ENCODE measurements around the gene ATP9A. TPM values are rescaled to one million over a fixed set of nuclear protein-coding genes. Genes with fewer than 3 reads are reported as not detected.
"Not testable (repeated sequence)": the region's sequence is repeated elsewhere in the genome, so short reads cannot be mapped to it uniquely, and the experiment has no call there.

The ATP9A gene
- total RNA-seq, 4 donors from 2014 or later = 36.1 to 47.4 (median 38.1) TPM

DNA sequence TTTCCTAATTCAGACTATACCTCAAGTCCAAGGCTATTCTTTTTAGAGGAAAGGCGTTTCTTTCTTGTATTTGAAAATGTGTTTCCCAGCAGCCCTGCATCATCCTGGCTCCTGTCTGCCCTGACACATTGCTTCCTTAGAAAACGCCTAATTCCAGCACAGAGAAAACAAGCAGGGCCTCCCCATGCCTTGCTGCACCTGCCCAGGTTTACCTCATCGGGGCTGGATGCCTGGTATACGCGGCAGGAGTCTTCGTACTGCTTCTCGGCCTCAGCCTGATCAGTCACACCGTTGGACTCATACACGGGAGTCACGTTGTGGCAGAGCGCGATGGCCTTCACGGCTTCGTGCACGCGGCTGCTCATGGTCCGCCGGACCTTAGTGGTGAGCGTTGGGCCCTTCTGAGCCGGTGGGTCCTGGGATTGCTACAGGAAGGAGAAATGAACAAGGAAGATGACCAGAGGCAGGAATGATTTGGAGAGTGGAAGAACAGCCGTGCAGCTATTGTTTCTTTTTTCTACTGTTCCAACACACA, 111.4 kb downstream of the ATP9A start:
- no peaks in the 10 kb centered on the region for H3K9me3 ChIP-seq
- peaks cover 0 to 8% (median 0%) of the 10 kb centered on the region in 4 donors for H3K4me1 ChIP-seq
- H3K4me3 ChIP-seq = no peak overlapping the region
- H3K27me3 ChIP-seq = no peaks in the 10 kb centered on the region
- TF ChIP-seq CTCF (IDR thresholded peaks at IDR 0.05) = no peak
- no peak for TF ChIP-seq EP300 (IDR thresholded peaks at IDR 0.05)
- TF ChIP-seq POLR2A (IDR thresholded peaks at IDR 0.05) = no peak
- peaks cover 0 to 16% (median 0%) of the 10 kb centered on the region in 3 donors for H3K36me3 ChIP-seq
- no peak overlapping the region for H3K27ac ChIP-seq
- 92 to 94% methylated on average over 21 of the region's 21 CpGs for WGBS, 2 donors
- no peak for DNase-seq (ENCODE audit: low spot score in 2 of 2)

DNA sequence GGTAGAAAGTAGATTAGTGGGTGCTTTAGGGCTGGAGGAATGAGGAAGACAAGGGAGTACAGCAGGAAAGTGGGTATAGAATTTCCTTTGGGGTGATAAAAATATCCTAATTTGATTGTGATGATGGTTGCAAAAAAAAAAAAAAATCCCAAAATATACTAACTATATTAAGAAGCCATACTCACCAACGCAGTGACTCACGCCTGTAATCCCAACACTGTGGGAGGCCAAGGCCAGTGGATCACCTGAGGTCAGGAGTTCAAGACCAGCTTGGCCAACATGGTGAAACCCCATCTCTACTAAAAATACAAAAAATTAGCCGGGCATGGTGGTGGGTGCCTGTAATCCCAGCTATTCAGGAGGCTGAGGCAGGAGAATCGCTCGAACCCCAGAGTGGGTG, 112.1 kb downstream of the ATP9A start:
- not testable (repeated sequence) for DNase-seq (ENCODE audit: low spot score in 2 of 2); H3K4me3 ChIP-seq; H3K27ac ChIP-seq; H3K27me3 ChIP-seq; H3K9me3 ChIP-seq
- H3K4me1 ChIP-seq = peaks cover 0 to 11% (median 0%) of the 10 kb centered on the region in 4 donors
- H3K36me3 ChIP-seq = peaks cover 0 to 16% (median 0%) of the 10 kb centered on the region in 3 donors
- WGBS, 2 donors = 83 to 89% methylated on average over 5 of the region's 5 CpGs

- WGBS, 2 donors = 84 to 85% methylated on average over 5 of the region's 5 CpGs
- no peak overlapping the region for H3K27ac ChIP-seq
- no peak for DNase-seq (ENCODE audit: low spot score in 2 of 2)
- TF ChIP-seq POLR2A (IDR thresholded peaks at IDR 0.05) (no peak), EP300 (IDR thresholded peaks at IDR 0.05) (no peak), CTCF (IDR thresholded peaks at IDR 0.05) (no peak)
- peaks cover 0 to 11% (median 0%) of the 10 kb centered on the region in 4 donors for H3K4me1 ChIP-seq
- no peak overlapping the region for H3K4me3 ChIP-seq
- no peaks in the 10 kb centered on the region for H3K27me3 ChIP-seq
- no peaks in the 10 kb centered on the region for H3K9me3 ChIP-seq
- H3K36me3 ChIP-seq = peaks cover 0 to 16% (median 0%) of the 10 kb centered on the region in 3 donors
These were observed 113.7 kb downstream of the ATP9A start for GRCh38 chr20:51654495-51654894.

- no peak for DNase-seq (ENCODE audit: low spot score in 2 of 2)
- no peak for TF ChIP-seq EP300 (IDR thresholded peaks at IDR 0.05)
- TF ChIP-seq POLR2A (IDR thresholded peaks at IDR 0.05) = no peak
- TF ChIP-seq CTCF (IDR thresholded peaks at IDR 0.05) = no peak
- H3K4me3 ChIP-seq = no peak overlapping the region
- peaks cover 0 to 11% (median 0%) of the 10 kb centered on the region in 4 donors for H3K4me1 ChIP-seq
- peaks cover 0 to 16% (median 0%) of the 10 kb centered on the region in 3 donors for H3K36me3 ChIP-seq
- no peaks in the 10 kb centered on the region for H3K27me3 ChIP-seq
- H3K27ac ChIP-seq = no peak overlapping the region
- WGBS, 2 donors = 89 to 91% methylated on average over 4 of the region's 4 CpGs
- H3K9me3 ChIP-seq = no peaks in the 10 kb centered on the region
These were observed 114.1 kb downstream of the ATP9A start for GRCh38 chr20:51654060-51654459.

DNA sequence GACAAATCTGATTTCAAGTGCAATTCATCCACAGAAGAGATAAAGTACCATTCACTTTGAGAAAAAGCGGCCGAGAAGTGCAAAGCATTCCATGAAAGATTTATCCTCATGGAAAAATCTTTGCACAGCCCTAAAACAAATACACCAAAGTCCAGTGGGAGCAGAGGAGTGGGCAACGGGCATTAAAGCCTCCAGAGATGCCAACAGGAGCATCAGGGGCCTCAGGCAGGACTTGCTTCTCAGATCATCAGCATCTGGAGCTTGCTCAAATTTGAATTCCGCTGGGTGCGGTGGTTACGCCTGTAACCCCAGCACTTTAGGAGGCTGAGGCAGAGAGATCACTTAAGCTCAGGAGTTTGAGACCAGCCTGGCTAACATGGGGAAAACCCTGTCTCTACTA, 115.0 kb downstream of the ATP9A start:
- H3K4me3 ChIP-seq = no peak overlapping the region
- DNase-seq (ENCODE audit: low spot score in 2 of 2) = no peak
- WGBS, 2 donors = 70 to 72% methylated on average over 6 of the region's 6 CpGs
- no peak for TF ChIP-seq POLR2A (IDR thresholded peaks at IDR 0.05)
- TF ChIP-seq EP300 (IDR thresholded peaks at IDR 0.05) = no peak
- TF ChIP-seq CTCF (IDR thresholded peaks at IDR 0.05) = no peak
- H3K9me3 ChIP-seq = no peaks in the 10 kb centered on the region
- H3K27ac ChIP-seq = peak overlapping the region in 1 of 4 donors; percentile 11
- no peaks in the 10 kb centered on the region for H3K27me3 ChIP-seq
- H3K4me1 ChIP-seq = peaks cover 0 to 11% (median 0%) of the 10 kb centered on the region in 4 donors
- H3K36me3 ChIP-seq = peaks cover 0 to 20% (median 0%) of the 10 kb centered on the region in 3 donors

Measured in tibial nerve (tissue), 4 donors.